Neural crest cell (in vitro differentiated cells): ENCODE measurements around the gene TRAPPC10. TPM values are rescaled to one million over a fixed set of nuclear protein-coding genes. Genes with fewer than 3 reads are reported as not detected.
"Not testable (repeated sequence)": the region's sequence is repeated elsewhere in the genome, so short reads cannot be mapped to it uniquely, and the experiment has no call there.

Source experiments
- DNase-seq: peaks from one replicate; pipeline ENCODE4 v3.0.0; 2021; ENCODE audit warnings: low read depth, mixed read lengths, low spot score
- H3K27ac Mint-ChIP-seq: one replicate; pipeline ENCODE4 v1.8.0; 2021; ENCODE audit warnings: mild to moderate bottlenecking, mixed read lengths; ENCODE audit not compliant: unreplicated experiment
- H3K27me3 Mint-ChIP-seq: 2 replicates; pipeline ENCODE4 v1.8.0; 2021; ENCODE audit warnings: low read depth, mild to moderate bottlenecking, mixed read lengths
- H3K36me3 Mint-ChIP-seq: 2 replicates; pipeline ENCODE4 v1.8.0; 2021; ENCODE audit warnings: low read depth, mild to moderate bottlenecking, mixed read lengths
- H3K4me1 Mint-ChIP-seq: 2 replicates; pipeline ENCODE4 v1.8.0; 2021; ENCODE audit warnings: mixed read lengths
- H3K4me3 Mint-ChIP-seq: one replicate; pipeline ENCODE4 v1.8.0; 2021; ENCODE audit warnings: mild to moderate bottlenecking, mixed read lengths
- H3K9me3 Mint-ChIP-seq: 2 replicates; pipeline ENCODE4 v1.8.0; 2021; ENCODE audit warnings: mixed read lengths
- total RNA-seq: library from RNA; stranded (reverse); gene quantifications from 2 replicates; pipeline ENCODE4 v1.2.1, GENCODE V29; 2021
- TF ChIP-seq, protein P1 (sequence below): fragments of 200-600 bp; sonication (generic); conservative IDR thresholded peaks from 2 replicates; pipeline ENCODE4 v1.5.0; 2021; ENCODE audit warnings: antibody characterized with exemption, mild to moderate bottlenecking

TRAPPC10 gene
- total RNA-seq, 1 donor from 2014 or later: 35.1 TPM

DNA sequence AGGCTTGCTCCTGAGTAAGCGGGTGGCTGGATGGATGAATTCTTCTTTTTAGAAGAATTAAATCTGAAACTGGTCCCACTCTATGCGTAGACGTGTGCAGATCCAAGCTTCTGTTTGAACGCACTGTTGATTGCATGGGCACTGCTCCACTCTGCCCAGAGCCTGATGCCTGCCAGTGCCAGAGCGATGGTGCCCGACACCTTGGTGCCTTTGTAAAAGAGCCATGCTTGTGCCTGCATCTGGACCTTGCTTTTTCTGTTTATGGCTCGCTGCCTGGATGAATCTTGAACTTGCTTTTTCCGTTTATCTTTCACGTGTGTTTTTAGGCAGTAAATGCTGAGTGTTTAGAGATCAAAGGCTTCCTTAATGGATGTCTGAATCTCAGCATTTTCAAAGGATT, 80.1 kb downstream of the TRAPPC10 start:
- no peak for DNase-seq
- no peaks in the 10 kb centered on the region for H3K27me3 Mint-ChIP-seq
- H3K36me3 Mint-ChIP-seq: peaks cover 3% of the 10 kb centered on the region
- H3K27ac Mint-ChIP-seq: no peak overlapping the region
- no peak overlapping the region for H3K4me3 Mint-ChIP-seq
- H3K9me3 Mint-ChIP-seq: no peaks in the 10 kb centered on the region
- TF ChIP-seq, protein P1, sequence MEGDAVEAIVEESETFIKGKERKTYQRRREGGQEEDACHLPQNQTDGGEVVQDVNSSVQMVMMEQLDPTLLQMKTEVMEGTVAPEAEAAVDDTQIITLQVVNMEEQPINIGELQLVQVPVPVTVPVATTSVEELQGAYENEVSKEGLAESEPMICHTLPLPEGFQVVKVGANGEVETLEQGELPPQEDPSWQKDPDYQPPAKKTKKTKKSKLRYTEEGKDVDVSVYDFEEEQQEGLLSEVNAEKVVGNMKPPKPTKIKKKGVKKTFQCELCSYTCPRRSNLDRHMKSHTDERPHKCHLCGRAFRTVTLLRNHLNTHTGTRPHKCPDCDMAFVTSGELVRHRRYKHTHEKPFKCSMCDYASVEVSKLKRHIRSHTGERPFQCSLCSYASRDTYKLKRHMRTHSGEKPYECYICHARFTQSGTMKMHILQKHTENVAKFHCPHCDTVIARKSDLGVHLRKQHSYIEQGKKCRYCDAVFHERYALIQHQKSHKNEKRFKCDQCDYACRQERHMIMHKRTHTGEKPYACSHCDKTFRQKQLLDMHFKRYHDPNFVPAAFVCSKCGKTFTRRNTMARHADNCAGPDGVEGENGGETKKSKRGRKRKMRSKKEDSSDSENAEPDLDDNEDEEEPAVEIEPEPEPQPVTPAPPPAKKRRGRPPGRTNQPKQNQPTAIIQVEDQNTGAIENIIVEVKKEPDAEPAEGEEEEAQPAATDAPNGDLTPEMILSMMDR: no peak
- H3K4me1 Mint-ChIP-seq: no peaks in the 10 kb centered on the region

GRCh38 chr21:44093761-44094160, 81.7 kb downstream of the TRAPPC10 start:
- no peaks in the 10 kb centered on the region for H3K4me1 Mint-ChIP-seq
- no peak overlapping the region for H3K4me3 Mint-ChIP-seq
- H3K9me3 Mint-ChIP-seq: no peaks in the 10 kb centered on the region
- TF ChIP-seq, protein P1: no peak
- H3K27me3 Mint-ChIP-seq: no peaks in the 10 kb centered on the region
- no peaks in the 10 kb centered on the region for H3K36me3 Mint-ChIP-seq
- no peak overlapping the region for H3K27ac Mint-ChIP-seq
- DNase-seq: no peak

DNA sequence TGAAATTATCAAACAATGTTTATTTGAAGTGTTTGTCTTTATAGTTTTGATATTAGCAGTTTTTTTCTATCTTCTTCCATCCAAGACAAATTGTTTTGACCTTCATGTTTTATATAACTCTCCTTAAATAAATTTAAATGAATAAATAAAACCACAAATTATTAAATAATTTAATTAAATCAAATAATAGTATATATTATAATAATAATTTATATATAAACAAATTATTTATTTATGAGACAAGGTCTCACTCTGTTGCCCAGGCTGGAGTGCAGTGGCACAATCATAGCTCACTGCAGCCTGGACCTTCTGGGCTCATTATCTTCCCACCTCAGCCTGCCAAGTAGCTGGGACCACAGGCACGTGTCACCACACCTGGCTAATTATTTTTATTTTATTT, 82.7 kb downstream of the TRAPPC10 start:
- Mint-ChIP-seq H3K27me3 (no peaks in the 10 kb centered on the region), H3K4me1 (no peaks in the 10 kb centered on the region), H3K9me3 (no peaks in the 10 kb centered on the region), H3K4me3 (no peak overlapping the region), H3K27ac (no peak overlapping the region), H3K36me3 (no peaks in the 10 kb centered on the region)
- TF ChIP-seq, protein P1: no peak
- no peak for DNase-seq

GRCh38 chr21:44098507-44098906, 86.4 kb downstream of the TRAPPC10 start:
- H3K36me3 Mint-ChIP-seq, DNase-seq, H3K4me1 Mint-ChIP-seq, H3K9me3 Mint-ChIP-seq, H3K27me3 Mint-ChIP-seq, H3K27ac Mint-ChIP-seq, H3K4me3 Mint-ChIP-seq: not testable (repeated sequence)

DNA sequence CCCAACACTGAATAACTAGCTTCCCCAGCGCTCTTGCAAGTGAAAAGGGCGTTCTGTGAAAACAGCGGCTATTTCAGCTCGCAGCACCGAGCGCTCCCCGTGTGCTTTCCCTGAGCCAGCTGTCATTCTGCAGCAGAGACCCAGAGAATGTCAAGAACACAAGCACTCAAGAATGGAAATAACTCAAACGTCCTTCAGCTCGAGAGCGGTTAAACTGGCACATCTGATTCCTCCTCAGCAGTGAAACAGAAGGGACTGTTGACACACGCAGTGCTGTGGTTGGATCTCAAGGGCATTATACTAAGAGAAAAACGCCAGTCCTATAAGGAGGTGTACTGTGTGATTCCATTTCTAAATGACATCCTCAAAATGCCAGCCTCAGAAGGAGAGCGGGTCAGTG, 86.9 kb downstream of the TRAPPC10 start:
- not testable (repeated sequence) for DNase-seq, H3K9me3 Mint-ChIP-seq, H3K36me3 Mint-ChIP-seq, H3K4me3 Mint-ChIP-seq, H3K27me3 Mint-ChIP-seq, H3K27ac Mint-ChIP-seq, H3K4me1 Mint-ChIP-seq

- H3K4me1 Mint-ChIP-seq, H3K36me3 Mint-ChIP-seq, H3K4me3 Mint-ChIP-seq, H3K27me3 Mint-ChIP-seq, H3K9me3 Mint-ChIP-seq, DNase-seq, H3K27ac Mint-ChIP-seq: not testable (repeated sequence)
Observed at GRCh38 chr21:44107026-44107501, 95.0 kb downstream of the TRAPPC10 start, which contains the start of gene PWP2. Gene PWP2, plus strand, starts transcription at chr21:44107399. Its CDS starts 18 bp downstream, at chr21:44107417.

DNA sequence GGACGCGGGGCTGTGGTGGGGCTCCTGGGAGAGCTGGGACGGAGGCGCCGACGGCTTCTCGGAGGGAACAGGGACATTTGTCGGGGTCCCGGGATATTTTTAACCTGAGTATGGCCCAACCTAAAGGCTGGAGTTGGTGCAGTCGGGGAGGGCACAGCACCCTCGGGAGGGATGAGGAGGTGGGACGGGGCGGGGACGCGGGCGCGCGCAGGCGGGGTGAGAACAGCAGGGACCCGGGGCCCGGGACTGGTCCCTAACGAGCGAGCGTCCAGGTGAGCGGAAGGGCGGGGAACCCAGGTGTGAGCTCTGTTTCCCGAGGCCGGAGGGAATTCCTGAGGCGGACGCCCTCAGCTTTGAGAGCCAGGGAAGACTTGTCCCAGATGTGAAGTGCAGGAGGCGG, 95.5 kb downstream of the TRAPPC10 start:
- H3K4me1 Mint-ChIP-seq, H3K4me3 Mint-ChIP-seq, DNase-seq, H3K9me3 Mint-ChIP-seq, H3K27me3 Mint-ChIP-seq, H3K36me3 Mint-ChIP-seq, H3K27ac Mint-ChIP-seq: not testable (repeated sequence)

- not testable (repeated sequence) for H3K4me1 Mint-ChIP-seq, H3K4me3 Mint-ChIP-seq, DNase-seq, H3K27me3 Mint-ChIP-seq, H3K27ac Mint-ChIP-seq, H3K36me3 Mint-ChIP-seq, H3K9me3 Mint-ChIP-seq
Observed at GRCh38 chr21:44113702-44114371, 101.7 kb downstream of the TRAPPC10 start.

DNA sequence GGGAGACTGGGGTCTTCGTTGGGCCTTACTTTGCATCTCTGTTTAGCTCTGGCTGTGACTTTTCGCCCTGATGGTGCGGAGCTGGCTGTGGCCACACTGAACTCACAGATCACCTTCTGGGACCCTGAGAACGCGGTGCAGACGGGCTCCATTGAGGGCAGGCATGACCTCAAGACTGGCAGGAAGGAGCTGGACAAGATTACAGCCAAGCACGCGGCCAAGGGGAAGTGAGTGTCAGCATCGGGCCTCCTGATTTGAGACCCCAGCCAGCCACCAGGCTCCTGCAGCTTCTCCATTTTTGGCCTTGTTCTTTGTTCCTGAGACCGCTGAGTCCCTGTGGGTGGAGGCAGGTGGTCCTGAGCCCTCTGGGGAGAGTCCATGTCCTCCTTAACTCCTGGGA, 110.0 kb downstream of the TRAPPC10 start:
- not testable (repeated sequence) for H3K9me3 Mint-ChIP-seq, H3K4me3 Mint-ChIP-seq, H3K27me3 Mint-ChIP-seq, H3K4me1 Mint-ChIP-seq, DNase-seq, H3K36me3 Mint-ChIP-seq, H3K27ac Mint-ChIP-seq

DNA sequence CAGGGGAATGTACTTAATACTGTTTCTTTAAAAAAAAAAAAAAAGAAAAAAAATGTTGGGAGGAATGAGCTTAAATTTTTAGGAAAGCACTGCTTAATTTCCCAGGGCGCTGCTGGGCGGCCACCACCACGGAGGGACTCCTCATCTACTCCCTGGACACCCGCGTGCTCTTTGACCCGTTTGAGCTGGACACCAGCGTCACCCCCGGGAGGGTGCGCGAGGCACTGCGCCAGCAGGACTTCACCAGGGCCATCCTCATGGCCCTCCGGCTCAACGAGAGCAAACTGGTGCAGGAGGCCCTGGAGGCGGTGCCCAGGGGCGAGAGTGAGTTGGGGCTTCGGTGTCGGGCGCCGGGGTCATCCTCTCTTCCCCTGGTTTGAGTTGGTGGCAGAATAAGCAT, 115.7 kb downstream of the TRAPPC10 start:
- not testable (repeated sequence) for H3K36me3 Mint-ChIP-seq, H3K9me3 Mint-ChIP-seq, H3K27me3 Mint-ChIP-seq, H3K27ac Mint-ChIP-seq, H3K4me3 Mint-ChIP-seq, DNase-seq, H3K4me1 Mint-ChIP-seq

DNA sequence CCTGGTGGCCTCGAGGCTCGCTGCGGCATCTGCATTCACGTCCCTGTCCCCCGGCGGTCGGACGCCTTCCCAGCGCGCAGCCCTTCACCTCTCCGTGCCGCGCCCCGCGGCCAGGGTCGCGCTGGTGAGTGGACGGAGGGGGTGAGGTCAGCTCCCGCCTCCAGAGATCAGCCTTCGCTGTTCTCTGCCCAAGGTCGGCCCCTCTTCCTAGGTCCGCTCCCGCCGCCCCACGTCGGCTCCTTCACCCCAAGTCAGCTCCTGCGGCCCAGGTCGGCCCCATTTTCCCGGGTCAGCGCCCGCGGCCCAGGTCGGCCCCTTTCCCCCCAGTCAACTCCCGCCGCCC, 121.6 kb downstream of the TRAPPC10 start:
- H3K27ac Mint-ChIP-seq, DNase-seq, H3K9me3 Mint-ChIP-seq, H3K27me3 Mint-ChIP-seq, H3K4me3 Mint-ChIP-seq, H3K36me3 Mint-ChIP-seq, H3K4me1 Mint-ChIP-seq: not testable (repeated sequence)
